ENCODE results near the gene TCF25.

GRCh38 chr16:89944773-89945172 lies 71.4 kb downstream of the TCF25 start:
- TF ChIP-seq CTCF (conservative IDR thresholded peaks at IDR 0.05; ENCODE audit: low read depth, low read length) (no peak), EZH2 (IDR thresholded peaks at IDR 0.05; ENCODE audit: low read length, unreplicated experiment) (no peak)

Data from PC-3 (cell line).